Keratinocyte (primary cell): ENCODE measurements around the gene TAS2R19. TPM values are rescaled to one million over a fixed set of nuclear protein-coding genes. Genes with fewer than 3 reads are reported as not detected.

Source experiments
- DNase-seq: peaks from one replicate; pipeline ENCODE4 v3.0.0-alpha.2; 2011; ENCODE audit warnings: low read depth, missing footprints, low spot score
- FAIRE-seq: peaks from 2 replicates; lab custom pipeline; 2011; peaks lifted over from hg19 to GRCh38; lab: Jason Lieb, UNC
- H2AFZ ChIP-seq: 2 replicates; pipeline ENCODE4 v1.6.0; 2012; ENCODE audit warnings: low read length, control low read depth, inconsistent platforms; ENCODE audit not compliant: control insufficient read depth
- H3K27ac ChIP-seq: 2 replicates; pipeline ENCODE4 v1.5.1; 2011; ENCODE audit warnings: low read length; ENCODE audit not compliant: control insufficient read depth, insufficient read depth
- H3K27me3 ChIP-seq: 3 replicates; pipeline ENCODE4 v1.6.0; 2011; ENCODE audit warnings: low read length; ENCODE audit not compliant: control insufficient read depth, insufficient read depth; ENCODE audit errors: extremely low read depth
- H3K36me3 ChIP-seq, 2 experiments: 2 replicates in 1 of 2; 3 replicates in 1 of 2; pipeline ENCODE4 v1.5.1; 2011; ENCODE audit warnings: low read length in 2 of 2, mild to moderate bottlenecking in 1 of 2; ENCODE audit not compliant: control insufficient read depth in 2 of 2, insufficient read depth in 2 of 2; ENCODE audit errors: extremely low read depth in 1 of 2
- H3K4me1 ChIP-seq: 3 replicates; pipeline ENCODE4 v1.5.1; 2011; ENCODE audit warnings: low read length; ENCODE audit not compliant: control insufficient read depth, insufficient read depth; ENCODE audit errors: extremely low read depth
- H3K4me2 ChIP-seq: 3 replicates; pipeline ENCODE4 v1.6.0; 2011; ENCODE audit warnings: low read depth, low read length; ENCODE audit not compliant: control insufficient read depth, insufficient read depth; ENCODE audit errors: extremely low read depth
- H3K4me3 ChIP-seq, 3 experiments: fragments of 200-600 bp in 1 of 3; sonication (generic) in 1 of 3; 2 replicates in 2 of 3; 3 replicates in 1 of 3; pipeline ENCODE4 v1.5.1; 2011 to 2016; ENCODE audit warnings: low read length in 3 of 3, mild to moderate bottlenecking in 3 of 3, control low read depth in 2 of 3, inconsistent platforms in 1 of 3, low read depth in 1 of 3, mixed read lengths in 1 of 3, mixed run types in 1 of 3, moderate library complexity in 1 of 3; ENCODE audit not compliant: control insufficient read depth in 2 of 3, insufficient read depth in 2 of 3; ENCODE audit errors: extremely low read depth in 1 of 3
- H3K79me2 ChIP-seq: 2 replicates; pipeline ENCODE4 v1.6.0; 2012; ENCODE audit warnings: low read length; ENCODE audit not compliant: control insufficient read depth, insufficient read depth
- H3K9ac ChIP-seq: 3 replicates; pipeline ENCODE4 v1.6.0; 2011; ENCODE audit warnings: low read length; ENCODE audit not compliant: control insufficient read depth, insufficient read depth; ENCODE audit errors: extremely low read depth
- H3K9me1 ChIP-seq: 3 replicates; pipeline ENCODE4 v1.6.0; 2011; ENCODE audit warnings: low read length; ENCODE audit not compliant: control insufficient read depth, insufficient read depth; ENCODE audit errors: extremely low read depth
- H3K9me3 ChIP-seq: 2 replicates; pipeline ENCODE4 v1.5.1; 2012; ENCODE audit warnings: low read depth, low read length; ENCODE audit not compliant: control insufficient read depth
- H4K20me1 ChIP-seq: 3 replicates; pipeline ENCODE4 v1.6.0; 2011; ENCODE audit warnings: low read length; ENCODE audit not compliant: control insufficient read depth, insufficient read depth; ENCODE audit errors: extremely low read depth
- EZH2 ChIP-seq: IDR thresholded peaks from one replicate; pipeline ENCODE4 v1.6.1; 2012; ENCODE audit warnings: inconsistent platforms, mild to moderate bottlenecking, low read length, moderate library complexity
- dilution Hi-C: fragments of 300-500 bp; cut with MboI; formaldehyde crosslinking; loops from one replicate; pipeline ENCODE4 v1.7.0; 2020; ENCODE audit warnings: low sequenced_read_pairs; ENCODE audit not compliant: extremely low pct_ligation_motif_present
- polyA plus RNA-seq, 5 experiments: library from polyadenylated mRNA; depleted of rRNA in 3 of 5; stranded (reverse) in 3 of 5; stranded (forward) in 1 of 5; unstranded in 1 of 5; fragments of >200 nt; gene quantifications; 1 replicate in 1 of 5; 2 replicates in 3 of 5; 3 replicates in 1 of 5; pipeline versions ENCODE4 v1.2.1 to v1.2.3, GENCODE V29; 2011 to 2012; ENCODE audit warnings: missing spikeins in 2 of 5, low read depth in 1 of 5, low replicate concordance in 1 of 5
- TF ChIP-seq, protein P1 (sequence below), 3 experiments: IDR thresholded peaks in 1 of 3; conservative IDR thresholded peaks in 1 of 3; optimal IDR thresholded peaks in 1 of 3; 2 replicates in 2 of 3; 3 replicates in 1 of 3; pipeline versions ENCODE3 to v1.5.1; 2011; ENCODE audit warnings: low read length in 3 of 3, mild to moderate bottlenecking in 3 of 3, moderate library complexity in 2 of 3, control low read depth in 1 of 3, inconsistent platforms in 1 of 3; ENCODE audit not compliant: insufficient read depth in 2 of 3; ENCODE audit errors: extremely low read depth in 1 of 3

The TAS2R19 gene
- polyA plus RNA-seq, 1 donor (not counting 4 experiments of a cell fraction or from before 2014, with no cell fraction given), result 0.31 TPM

- dilution Hi-C loops, result no loop called here
- H3K9me1 ChIP-seq, result no peaks in the 10 kb centered on the region
- DNase-seq (no peak), FAIRE-seq (no peak)
- no peak overlapping the region for H3K4me2 ChIP-seq
- H3K4me3 ChIP-seq, result no peak overlapping the region
- no peaks in the 10 kb centered on the region for H3K27me3 ChIP-seq
- H2AFZ ChIP-seq, result no peak overlapping the region
- no peaks in the 10 kb centered on the region for H3K9me3 ChIP-seq
- TF ChIP-seq EZH2, result no peak
- TF ChIP-seq, protein P1, sequence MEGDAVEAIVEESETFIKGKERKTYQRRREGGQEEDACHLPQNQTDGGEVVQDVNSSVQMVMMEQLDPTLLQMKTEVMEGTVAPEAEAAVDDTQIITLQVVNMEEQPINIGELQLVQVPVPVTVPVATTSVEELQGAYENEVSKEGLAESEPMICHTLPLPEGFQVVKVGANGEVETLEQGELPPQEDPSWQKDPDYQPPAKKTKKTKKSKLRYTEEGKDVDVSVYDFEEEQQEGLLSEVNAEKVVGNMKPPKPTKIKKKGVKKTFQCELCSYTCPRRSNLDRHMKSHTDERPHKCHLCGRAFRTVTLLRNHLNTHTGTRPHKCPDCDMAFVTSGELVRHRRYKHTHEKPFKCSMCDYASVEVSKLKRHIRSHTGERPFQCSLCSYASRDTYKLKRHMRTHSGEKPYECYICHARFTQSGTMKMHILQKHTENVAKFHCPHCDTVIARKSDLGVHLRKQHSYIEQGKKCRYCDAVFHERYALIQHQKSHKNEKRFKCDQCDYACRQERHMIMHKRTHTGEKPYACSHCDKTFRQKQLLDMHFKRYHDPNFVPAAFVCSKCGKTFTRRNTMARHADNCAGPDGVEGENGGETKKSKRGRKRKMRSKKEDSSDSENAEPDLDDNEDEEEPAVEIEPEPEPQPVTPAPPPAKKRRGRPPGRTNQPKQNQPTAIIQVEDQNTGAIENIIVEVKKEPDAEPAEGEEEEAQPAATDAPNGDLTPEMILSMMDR (optimal IDR thresholded peaks at IDR 0.05 in 1 of 3, IDR thresholded peaks at IDR 0.05 in 1 of 3, conservative IDR thresholded peaks at IDR 0.05 in 1 of 3; ENCODE audit: extremely low read depth in 1 of 3, insufficient read depth in 2 of 3, low read length in 3 of 3), result no peak
- H3K36me3 ChIP-seq, result no peaks in the 10 kb centered on the region
- H3K9ac ChIP-seq, result no peak overlapping the region
- no peak overlapping the region for H3K27ac ChIP-seq
- no peaks in the 10 kb centered on the region for H4K20me1 ChIP-seq
- H3K4me1 ChIP-seq, result no peaks in the 10 kb centered on the region
- no peaks in the 10 kb centered on the region for H3K79me2 ChIP-seq
These were observed 48.6 kb upstream of the TAS2R19 start for GRCh38 chr12:11070999-11071398.

DNA sequence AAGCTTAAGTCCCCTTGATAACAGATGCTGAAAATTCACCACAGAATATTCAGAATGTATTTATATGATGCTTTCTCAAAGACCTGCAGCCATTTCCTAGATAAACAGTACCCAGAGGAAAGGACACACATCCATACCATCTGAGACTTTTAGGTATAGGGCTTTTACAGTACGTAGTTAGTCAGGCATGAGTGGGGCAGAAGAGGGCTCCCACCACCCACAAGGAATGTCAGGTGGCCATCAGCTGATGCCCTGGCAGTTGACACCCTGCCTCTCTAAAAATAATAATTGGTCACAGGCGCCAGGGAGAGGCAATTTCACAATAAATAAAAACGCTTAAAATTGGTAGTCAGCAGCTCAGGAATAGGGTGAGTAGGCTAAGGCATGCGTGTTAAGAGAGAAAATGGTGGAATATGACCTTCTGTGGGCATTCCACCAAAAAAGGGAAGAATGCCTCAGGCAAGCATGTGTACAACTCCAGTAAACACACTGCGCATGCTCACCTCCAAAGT is 47.5 kb upstream of the TAS2R19 start:
- Histone ChIP-seq H3K27ac (no peak overlapping the region), H3K36me3 (no peaks in the 10 kb centered on the region), H3K4me1 (no peaks in the 10 kb centered on the region), H3K9ac (no peak overlapping the region), H3K79me2 (no peaks in the 10 kb centered on the region), H3K4me3 (no peak overlapping the region), H3K9me1 (no peaks in the 10 kb centered on the region), H2AFZ (no peak overlapping the region), H3K4me2 (no peak overlapping the region), H3K27me3 (no peaks in the 10 kb centered on the region), H3K9me3 (no peaks in the 10 kb centered on the region), H4K20me1 (no peaks in the 10 kb centered on the region)
- DNase-seq (no peak), FAIRE-seq (no peak)
- no peak for TF ChIP-seq EZH2
- TF ChIP-seq, protein P1 (optimal IDR thresholded peaks at IDR 0.05 in 1 of 3, IDR thresholded peaks at IDR 0.05 in 1 of 3, conservative IDR thresholded peaks at IDR 0.05 in 1 of 3; ENCODE audit: extremely low read depth in 1 of 3, insufficient read depth in 2 of 3, low read length in 3 of 3), result no peak
- dilution Hi-C loops, result no loop called here
